Stimulated activated CD8-positive, alpha-beta memory T cell treated with anti-CD3 and anti-CD28 coated beads, Interleukin-4, amount 100 ng/mL, for 24 hours (primary cell): Measurements from ENCODE around the gene GORAB.

Experiments
- DNase-seq: peaks from one replicate; pipeline ENCODE4 v3.0.0-alpha.2; 2020; ENCODE audit warnings: low read depth

GORAB gene

DNA sequence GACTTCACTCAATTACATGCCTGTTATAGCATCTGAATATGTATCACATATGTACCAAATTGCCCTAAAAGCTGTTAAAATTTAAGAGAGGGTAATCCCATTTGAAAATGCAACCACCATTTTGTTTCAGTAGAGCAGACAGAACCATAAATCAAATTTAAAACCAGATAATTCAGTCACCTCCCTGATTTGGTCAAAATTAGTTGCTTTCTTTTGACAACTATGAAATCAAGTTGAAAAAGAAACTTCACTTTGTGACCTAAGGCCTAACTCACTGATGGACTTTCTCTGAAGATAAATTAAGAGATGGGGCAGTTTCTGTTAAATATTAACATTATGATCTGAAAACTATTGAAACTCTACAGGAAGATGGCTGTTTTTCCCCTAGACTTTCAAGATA lies 6.7 kb downstream of the GORAB start:
- DNase-seq = no peak

DNA sequence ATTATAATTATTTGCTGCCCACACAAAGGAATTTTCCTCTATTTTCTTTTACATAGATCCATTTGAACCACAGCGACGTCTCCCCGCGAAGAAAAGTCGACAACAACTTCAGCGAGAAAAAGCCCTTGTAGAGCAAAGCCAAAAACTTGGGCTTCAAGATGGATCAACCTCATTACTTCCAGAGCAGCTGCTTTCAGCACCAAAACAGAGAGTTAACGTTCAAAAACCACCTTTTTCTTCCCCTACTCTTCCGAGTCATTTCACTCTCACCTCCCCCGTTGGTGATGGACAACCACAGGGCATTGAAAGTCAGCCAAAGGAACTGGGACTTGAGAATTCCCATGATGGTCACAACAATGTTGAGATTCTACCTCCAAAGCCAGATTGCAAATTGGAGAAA lies 7.2 kb downstream of the GORAB start:
- no peak for DNase-seq

DNA sequence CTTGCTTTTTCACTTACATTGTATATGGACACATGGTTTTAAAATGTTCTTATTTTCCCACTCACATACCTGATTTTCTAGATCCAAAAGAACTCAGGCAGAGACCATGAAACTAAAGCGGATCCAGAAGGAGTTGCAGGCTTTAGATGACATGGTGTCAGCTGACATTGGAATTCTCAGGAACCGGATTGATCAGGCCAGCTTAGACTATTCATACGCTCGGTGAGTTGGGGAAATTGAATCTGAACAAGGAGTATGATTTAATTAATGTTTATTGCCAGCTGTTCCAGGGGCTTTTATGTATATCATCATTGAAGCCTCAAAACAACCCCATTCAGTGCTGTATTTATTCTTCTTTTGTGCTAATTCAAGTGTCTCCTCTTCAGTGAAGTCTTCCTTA lies 12.7 kb downstream of the GORAB start:
- no peak for DNase-seq

DNA sequence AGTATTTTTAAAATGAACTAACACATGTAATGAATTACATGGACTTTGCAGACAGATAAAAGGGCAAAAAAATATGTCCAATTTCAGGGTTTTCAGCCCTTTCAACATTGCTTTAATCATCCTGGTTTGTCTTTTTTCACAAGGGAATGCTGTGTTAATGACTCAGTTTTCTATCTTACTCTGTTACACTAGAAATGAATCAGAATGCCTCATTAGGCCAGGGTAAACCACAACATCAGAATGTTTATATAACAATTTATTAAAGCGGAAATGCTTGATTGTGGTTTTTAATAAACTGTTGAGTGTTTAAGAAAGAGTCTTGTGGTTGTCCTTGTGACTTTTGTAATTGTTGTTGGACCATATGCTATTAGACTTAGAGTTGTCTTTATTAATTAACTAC lies 13.5 kb downstream of the GORAB start:
- no peak for DNase-seq

DNA sequence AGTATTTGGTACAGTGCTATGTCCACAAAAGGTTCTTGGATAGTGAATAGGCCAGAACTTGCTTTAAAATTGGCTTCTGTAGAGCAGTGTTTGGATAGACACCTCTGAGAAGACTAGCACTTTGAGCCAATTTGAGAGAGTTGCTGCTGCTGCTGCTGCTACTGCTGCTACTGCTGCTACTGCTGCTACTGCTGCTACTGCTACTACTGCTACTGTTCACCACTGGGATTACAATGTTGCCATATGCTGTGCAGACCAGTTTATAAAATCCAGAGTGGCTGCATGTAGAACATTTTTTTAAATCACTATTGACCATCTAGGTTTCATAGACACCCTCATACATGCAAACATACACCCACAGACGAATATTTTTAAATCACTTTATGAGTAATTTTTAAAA lies 15.3 kb downstream of the GORAB start:
- DNase-seq = no peak

DNA sequence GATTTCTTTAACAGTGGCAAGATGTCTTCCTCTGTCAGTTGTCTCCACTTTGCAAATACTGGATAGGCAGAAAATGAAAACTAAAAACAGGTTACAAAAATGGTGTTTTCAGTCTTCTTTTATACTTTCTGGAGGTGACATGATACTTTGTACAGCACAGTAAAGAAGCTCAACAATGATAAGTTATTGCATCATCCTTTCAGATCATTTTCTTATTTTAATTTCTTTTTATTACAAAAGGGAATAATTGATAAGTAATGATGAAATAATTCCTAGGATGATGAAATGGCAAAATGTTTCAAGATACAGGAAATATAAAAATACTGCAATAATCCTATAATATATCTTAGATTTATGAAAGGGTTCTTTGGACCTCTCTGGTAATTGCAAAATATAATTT lies 16.5 kb downstream of the GORAB start:
- no peak for DNase-seq

DNA sequence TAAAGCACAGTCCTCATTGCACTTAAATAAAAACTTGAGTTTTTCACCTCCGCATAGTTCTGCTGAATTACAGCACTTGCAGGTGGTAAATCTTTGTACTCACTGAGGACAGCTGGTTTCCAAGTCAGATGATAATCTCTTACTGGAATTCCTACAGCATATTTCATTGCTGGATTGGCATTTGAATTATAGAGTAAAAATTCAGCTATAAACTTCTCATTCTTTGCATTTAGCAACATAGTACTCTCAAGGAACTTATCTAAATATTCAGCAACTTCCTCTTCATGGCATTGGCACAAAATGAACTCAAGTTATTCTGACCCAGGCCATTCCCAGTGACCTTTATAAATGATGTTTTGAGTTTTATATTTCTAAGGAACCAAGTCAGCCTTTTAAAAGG lies 23.4 kb downstream of the GORAB start:
- no peak for DNase-seq

DNA sequence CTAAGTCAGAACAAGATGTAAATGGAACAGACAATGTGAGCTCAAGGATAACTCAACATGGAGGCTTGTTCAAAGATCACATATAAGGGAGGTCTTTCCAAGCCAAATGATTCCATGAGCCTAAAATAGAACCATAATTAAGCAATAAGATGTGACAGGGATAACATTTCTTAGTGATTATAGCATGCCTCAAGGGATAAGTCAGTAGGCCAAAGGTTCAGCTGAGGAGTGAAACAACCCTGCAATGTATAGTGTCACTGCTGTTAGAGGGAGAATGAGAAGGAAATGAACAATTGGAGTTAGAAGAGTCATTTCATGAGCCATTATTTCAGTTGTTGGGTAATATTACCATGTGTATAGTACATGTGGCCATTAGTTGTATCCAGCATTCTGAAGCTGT lies 25.0 kb downstream of the GORAB start:
- DNase-seq = no peak

DNA sequence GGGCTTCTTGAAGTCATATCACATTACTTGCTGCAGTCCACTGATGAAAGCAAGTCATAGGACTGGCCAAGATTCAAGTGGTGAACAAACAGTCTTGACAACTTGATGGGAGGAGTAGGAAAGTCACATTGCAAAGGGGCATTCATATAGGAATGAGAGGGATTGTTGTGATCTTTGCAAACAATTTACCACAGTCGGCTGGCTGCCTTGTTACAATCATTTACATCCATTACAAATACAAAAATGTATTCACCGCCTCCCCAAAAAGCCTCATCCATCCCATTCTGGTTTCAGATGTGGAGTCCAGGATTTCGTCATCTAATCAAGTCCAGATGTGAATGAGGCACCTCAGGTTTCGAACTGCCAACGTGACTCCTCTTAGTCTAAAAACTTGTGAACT lies 26.8 kb downstream of the GORAB start:
- no peak for DNase-seq

DNA sequence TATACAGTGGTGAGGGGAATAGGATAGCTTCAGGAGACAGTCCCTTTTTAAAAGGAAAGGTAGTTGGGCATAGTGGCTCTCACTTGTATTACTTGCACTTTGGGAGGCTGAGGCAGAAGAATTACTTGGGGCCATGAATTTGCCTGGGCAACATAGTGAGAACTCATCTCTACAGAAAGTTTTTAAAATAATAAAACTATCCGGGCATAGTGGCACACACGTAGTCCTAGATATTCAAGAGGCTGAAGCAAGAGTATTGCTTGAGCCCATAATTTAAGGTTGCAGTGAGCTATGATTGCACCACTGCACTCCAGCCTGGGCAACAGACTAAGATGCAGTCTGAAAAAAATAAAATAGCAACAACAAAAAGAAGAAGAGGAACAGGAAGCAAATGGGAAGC lies 27.2 kb downstream of the GORAB start:
- DNase-seq = no peak

DNA sequence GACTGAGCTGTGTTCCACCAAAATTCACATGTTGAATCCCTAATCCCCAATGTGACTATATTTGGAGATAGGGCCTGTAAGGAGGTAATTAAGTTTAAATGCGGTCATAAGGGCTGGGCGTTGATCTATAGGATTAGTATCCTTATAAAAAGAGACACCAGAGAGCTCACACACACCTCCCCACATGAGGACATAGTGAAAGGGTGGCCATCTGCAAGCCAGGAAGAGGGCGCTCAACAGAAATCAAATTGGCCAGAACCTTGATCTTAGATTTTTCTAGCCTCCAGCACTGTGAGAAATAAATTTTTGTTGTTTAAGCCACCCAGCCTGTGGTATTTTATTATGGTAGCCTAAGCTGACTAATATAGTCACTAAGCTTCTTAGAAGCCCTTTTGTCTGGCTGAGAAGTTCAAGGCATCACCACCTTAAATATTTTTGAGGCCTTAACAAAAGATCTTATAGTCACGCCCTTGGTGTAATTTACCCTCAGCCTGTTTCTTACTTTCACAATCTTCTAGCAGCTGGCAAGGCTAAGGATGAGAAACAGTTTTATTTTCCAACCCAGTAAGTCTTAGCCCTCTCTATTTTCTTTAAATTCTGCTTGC lies 28.8 kb downstream of the GORAB start:
- DNase-seq = no peak

DNA sequence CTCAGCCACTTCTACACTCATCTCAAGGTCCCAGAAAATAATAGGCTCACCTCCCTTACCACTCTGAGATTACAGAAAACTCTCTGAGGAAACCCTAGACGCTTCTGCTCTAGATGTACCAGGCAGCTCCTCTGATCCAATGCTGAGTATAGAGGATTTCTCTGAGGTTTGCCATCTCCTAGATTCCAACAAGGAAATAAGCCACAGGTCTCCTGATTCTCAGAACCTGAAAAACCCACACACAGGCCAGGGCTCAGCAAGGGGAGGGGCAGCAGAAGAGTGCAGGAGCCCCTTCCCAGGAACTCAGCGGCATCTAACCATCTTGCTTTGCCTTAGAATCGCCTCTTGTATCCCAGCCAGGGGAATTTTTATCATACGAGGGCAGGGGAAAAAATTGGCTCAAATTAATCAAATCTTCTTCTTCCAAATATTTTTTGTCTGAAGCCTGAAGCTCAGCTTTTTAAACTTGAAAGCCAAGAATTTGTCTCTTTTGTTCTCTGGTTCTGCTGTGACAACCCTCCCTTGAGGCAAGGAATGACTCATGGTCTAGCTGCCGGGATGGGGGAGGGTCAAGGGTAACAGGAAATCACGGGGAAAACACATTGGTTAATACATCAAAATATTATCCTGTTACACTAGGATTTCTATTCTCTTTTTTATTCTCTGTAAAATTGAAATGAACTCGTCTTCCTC lies 30.8 kb downstream of the GORAB start:
- DNase-seq = no peak

DNA sequence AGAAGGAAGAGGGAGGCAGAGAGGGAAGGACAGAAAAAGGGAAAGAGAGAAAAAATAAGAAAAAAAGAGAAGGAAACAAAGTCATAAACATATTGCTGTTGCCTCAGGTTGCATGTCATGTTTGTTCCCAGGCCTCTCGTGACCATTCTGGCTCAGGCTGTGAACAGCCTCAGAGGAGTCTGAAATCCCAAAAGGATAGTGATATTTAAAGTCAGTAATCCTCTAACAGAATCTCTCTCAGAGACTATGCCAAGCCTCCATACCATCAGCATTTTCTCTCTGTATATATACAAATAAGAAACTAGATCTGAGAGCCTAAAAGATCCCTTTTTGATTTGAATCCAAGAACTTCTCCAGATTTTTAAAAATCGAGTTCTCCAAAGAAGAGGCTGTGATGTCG lies 35.2 kb downstream of the GORAB start:
- no peak for DNase-seq

DNA sequence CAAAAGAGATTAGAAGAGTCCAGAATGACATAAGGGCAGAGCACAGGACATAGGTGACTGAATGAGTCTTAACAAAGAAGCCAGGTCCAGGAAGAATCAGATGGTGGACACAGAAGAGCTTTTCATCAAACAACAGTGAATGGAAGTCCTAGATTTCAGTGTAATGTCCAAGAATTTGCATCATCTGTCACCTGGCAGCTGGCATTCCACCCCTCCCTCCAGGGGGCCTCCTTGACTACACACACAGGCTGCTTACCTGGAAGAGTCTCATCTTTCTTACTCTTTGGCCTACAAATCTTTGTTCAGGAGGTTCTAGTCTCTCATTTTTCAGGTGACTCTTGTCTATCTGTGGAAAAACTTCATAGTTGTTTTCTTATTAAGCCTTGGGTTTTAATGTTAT lies 36.2 kb downstream of the GORAB start:
- no peak for DNase-seq

DNA sequence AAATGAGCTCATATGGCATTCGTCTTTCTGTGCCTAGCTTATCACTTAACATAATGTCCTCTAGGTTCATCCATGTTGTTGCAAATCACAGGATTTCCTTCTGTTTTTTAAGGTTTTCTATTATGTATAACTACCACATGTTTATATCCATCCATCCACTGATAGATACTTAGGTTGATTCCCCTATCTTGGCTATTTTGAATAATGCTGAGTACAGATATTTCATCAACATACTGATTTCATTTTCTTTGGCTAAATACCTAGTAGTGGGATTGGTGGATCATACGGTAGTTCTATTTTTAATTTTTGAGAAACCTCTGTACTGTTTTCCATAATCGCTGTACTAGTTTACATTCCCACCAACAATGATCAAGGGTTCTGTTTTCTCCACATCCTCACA lies 45.0 kb downstream of the GORAB start:
- DNase-seq = no peak

DNA sequence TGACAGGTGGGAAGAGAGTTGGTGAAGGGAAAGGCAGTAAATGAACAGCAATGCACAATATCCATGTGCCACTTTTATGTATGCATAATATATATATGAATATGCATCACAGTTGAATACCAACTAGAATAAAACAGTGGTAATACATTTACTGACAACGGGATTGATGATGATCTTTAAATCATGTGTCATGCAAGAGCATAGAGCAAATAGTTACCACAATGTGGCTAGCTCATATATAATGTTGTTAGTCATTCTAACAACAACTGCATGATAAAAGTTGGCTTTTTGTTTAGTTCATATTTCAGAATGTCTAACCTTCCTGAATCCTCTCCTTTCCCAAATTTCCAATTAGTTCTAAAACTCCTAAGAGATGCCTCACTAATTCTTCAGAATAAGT lies 46.4 kb downstream of the GORAB start:
- no peak for DNase-seq

DNA sequence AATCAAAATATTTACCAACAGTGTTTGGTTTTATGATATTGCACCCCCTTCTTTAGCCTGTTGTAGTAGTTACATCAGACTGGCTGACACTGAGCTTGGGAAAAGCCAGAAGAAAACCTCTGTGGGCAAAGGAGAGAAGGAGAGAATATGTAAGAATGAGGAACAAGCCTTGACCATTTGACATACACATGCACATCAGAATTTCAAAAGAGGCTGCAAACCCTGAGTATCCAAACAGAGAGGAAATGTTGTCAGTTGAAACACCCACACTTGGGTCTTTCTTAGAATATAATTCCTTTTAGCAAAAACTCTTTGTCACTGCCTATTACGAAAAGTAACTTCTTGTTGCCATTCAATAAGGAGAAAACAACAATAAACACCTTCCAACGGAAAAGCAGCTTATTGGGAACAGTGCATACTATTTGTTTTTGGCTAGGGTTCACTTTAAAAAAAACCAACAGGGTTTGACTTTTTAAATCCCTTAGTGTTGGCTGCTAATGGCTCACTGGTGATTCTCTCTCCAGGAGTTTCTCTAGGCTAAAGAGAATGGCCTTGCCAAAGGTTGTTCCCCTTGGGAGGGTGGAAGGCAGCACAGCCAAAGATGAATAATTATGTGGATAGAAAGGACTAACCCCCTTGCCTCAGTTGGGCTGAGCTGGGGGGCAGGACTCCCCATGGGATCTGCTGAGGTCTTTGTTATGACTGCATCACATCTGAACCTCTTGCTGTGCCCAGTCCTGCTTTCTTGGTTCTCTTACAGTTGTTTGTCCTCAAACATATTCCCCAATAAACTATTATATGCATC lies 48.9 kb downstream of the GORAB start:
- no peak for DNase-seq

DNA sequence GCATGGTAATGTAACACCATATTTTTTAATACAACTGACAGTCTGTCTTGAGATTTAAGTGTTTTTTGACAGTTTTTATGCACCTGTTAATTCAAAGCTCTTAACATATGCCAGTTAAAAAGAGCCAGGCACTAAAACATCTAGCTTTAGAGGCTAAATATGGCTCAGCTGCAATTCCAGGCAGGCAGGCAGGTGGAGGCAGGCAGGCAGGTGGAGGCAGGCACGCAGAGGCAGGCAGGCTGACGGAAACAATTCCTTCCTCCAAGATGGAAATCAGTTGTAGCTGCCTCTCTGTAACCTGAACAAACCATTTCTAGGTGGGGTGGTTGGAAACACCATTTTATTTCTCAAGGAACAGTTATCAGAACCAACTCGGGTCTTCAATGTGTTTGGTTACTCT lies 51.2 kb downstream of the GORAB start:
- no peak for DNase-seq

DNA sequence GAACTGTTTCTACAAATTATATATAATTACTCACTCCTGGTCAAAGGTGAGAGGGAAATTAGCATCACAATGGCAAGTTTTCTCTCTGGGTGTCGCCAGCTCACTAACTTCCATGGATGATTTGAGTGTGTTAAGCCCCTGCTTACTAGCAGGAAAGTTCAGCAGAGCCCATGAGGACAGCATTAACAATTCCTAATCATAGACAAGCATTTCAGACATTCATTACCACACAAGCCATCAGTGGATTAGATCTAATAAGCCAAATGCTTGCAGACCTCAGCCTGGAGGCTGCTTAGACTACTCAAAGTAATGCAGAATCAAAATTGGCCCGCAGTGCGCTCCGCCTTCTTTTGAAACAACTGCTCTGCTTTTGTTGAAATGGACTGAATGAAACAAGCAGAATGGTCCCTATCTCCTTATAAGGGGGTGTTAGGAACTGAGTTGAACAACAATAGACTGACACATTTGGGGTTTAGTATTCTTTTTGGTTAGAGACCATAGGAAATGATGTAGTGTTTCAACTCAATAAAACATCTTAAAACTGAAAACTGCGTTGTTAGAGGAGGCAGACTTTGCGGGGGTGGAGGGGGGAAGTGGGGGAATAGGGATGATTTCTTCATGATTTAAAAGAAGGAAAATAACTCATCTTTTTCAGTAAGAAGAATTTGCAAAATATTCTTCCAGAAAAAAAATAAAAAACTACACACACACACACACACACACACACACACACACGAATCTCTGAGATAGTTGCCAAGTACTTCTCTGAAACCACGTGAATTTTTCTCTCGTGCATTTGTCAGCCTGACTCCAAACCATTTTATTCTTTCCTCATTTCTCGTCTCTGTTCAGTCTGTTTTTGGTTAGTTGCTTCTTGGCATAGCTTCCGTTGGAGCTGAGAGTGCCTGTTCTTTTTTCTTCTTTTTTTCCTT lies 54.6 kb downstream of the GORAB start:
- no peak for DNase-seq

DNA sequence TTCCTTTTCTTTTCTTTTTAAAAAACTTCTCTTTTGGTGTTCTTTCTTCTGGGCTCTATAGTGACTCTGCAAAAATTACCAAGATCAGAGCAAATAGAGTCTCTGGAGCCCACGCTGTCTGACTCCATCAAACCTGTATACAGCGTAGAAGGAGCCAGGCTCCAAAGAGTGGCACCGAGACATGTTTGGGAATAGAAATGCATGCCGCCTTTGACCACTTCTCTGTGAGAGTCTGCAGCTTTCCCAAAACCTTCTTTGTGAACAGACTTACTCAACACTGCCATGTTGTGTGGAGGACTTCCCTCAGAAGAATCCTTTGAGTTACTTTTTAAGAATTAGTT lies 55.3 kb downstream of the GORAB start:
- DNase-seq = no peak

DNA sequence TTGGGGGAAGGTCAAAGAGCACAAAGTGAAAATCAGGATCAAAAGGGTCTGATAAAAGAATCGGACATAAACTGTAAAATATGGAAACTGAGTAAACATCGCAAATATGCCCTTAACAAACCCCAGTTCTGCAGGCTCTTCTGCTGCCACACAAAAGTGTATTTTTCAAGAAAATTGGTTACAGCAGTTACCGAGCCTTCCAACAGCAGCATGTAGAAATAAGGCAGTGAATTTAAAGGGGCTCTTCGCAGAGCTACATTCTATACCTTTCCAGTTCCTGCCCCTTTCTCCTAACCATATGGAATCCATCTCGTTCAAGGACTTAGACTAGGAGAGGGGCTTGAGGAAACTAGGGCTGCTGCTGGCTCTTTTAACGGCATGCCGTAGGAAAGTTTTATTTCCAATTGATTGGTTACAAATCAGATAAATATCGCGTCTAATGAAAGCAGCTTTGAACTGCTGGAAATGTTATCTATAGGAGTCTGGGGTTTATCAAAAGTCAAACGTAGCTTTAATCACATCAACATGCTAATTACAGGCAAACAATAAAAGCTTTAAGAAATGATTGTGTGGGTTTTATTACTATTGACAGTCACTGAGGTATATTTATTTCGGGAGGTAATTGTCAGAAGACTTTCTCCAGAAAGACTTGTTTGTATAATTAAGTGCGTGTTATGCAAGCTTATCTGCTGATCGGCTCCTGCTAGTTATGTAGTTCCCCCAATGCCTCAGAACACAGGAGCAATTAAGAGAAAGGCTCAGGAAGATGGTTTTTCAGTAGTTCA lies 59.1 kb downstream of the GORAB start:
- DNase-seq = no peak
